Stimulated activated memory B cell treated with anti-CD40 and anti-IgM and Interleukin-4, amounts not matched to agents 10 μg/mL and 1 μg/mL and 100 μg/mL, for 72 hours (primary cell): ENCODE results near the gene SLC30A3.
"Not testable (repeated sequence)": the region's sequence is repeated elsewhere in the genome, so short reads cannot be mapped to it uniquely, and the experiment has no call there.

ENCODE experiments used
- ATAC-seq: fragments of 150-1000 bp; cut with Tn5 transposase; 2 replicates; pipeline ENCODE4 v1.10.0; 2021
- H3K27ac Mint-ChIP-seq: one replicate; pipeline ENCODE4 v1.8.0; 2022; ENCODE audit warnings: mild to moderate bottlenecking, mixed read lengths
- H3K27me3 Mint-ChIP-seq: one replicate; pipeline ENCODE4 v1.8.0; 2022; ENCODE audit warnings: mixed read lengths
- H3K36me3 Mint-ChIP-seq: one replicate; pipeline ENCODE4 v1.8.0; 2022; ENCODE audit warnings: mixed read lengths
- H3K4me1 Mint-ChIP-seq: one replicate; pipeline ENCODE4 v1.8.0; 2022; ENCODE audit warnings: mixed read lengths
- H3K4me3 Mint-ChIP-seq: one replicate; pipeline ENCODE4 v1.8.0; 2022; ENCODE audit warnings: mild to moderate bottlenecking, moderate library complexity, mixed read lengths
- H3K9me3 Mint-ChIP-seq: one replicate; pipeline ENCODE4 v1.8.0; 2022; ENCODE audit warnings: mixed read lengths

SLC30A3 gene

DNA sequence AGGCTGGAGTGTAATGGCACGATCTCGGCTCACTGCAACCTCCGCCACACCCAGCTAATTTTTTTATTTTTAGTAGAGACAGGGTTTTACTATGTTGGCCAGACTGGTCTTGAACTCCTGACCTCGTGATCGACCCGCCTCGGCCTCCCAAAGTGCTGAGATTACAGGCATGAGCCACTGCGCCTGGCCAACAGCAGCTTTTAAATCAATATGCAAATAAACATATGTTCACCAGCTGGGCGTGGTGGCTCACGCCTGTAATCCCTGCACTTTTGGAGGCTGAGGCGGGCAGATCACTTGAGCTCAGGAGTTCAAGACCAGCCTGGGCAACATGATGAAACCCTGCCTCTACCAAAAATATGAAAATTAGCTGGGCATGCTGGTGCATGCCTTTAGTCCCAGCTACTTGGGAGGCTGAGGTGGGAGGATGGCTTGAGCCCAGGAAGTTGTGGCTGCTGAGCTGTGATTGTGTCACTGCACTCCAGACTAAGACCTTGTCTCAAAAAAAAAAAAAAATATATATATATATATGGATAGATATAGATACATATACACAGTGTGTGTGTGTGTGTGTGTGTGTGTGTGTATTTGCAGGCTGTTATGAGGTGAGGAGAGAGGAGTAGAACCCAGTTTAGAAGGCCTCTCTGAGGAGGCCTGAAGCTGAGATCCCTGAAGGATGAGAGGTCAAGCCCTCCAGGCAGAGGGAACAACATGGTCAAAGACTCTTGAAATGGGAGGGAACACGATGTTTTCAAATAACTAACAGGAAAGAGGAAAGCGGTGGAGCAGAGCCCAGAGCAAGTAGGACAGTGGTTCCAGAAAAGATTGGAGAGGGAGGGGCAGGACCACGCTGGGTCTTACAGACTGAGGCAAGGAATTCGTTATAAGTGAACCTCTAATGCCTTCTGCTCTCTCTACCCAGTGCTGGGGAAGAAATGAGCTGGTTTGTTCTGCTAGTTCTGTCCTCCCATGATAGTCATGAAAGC is 10.0 kb upstream of the SLC30A3 start:
- not testable (repeated sequence) for H3K27ac Mint-ChIP-seq, ATAC-seq, H3K4me3 Mint-ChIP-seq, H3K4me1 Mint-ChIP-seq, H3K36me3 Mint-ChIP-seq, H3K9me3 Mint-ChIP-seq
- H3K27me3 Mint-ChIP-seq, result peaks cover 31% of the 10 kb centered on the region

DNA sequence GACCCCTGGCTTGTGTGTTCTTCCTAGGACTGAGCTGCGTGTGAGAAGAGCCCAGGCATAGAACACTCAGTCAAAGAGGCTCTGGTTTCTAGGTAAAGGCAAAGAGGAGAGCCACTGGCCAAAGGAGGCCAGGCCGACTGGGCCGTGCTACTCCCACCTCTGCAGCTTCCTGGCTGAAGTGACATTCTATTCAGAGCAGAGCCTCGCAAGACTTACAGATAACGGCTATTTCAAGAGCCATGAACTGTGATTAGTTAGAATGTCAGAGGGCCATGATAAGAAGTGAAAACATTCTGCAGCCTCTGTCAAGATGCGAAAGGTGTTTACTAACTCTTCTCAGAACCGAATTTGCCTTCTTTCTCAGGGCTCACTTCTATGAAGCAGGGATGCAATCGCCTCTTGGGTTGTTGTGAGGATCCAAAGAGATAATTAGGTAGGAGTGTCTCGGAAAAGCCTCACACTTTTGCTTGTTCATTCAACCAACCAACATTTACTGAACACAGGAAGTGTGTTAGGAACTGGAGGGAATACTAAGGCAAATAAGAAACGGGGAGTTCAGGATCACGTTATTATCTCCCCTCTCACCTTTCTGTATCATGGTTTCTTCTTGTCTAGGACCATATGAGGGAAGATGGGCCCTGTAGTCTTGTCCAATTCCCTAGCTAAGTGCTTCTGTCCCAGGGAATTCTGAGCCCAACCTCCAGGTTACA is 8.9 kb upstream of the SLC30A3 start:
- no peaks in the 10 kb centered on the region for H3K4me1 Mint-ChIP-seq
- H3K9me3 Mint-ChIP-seq, result no peaks in the 10 kb centered on the region
- H3K4me3 Mint-ChIP-seq, result no peak overlapping the region
- H3K36me3 Mint-ChIP-seq, result no peaks in the 10 kb centered on the region
- peaks cover 20% of the 10 kb centered on the region for H3K27me3 Mint-ChIP-seq
- no peak overlapping the region for H3K27ac Mint-ChIP-seq
- ATAC-seq, result no peak

DNA sequence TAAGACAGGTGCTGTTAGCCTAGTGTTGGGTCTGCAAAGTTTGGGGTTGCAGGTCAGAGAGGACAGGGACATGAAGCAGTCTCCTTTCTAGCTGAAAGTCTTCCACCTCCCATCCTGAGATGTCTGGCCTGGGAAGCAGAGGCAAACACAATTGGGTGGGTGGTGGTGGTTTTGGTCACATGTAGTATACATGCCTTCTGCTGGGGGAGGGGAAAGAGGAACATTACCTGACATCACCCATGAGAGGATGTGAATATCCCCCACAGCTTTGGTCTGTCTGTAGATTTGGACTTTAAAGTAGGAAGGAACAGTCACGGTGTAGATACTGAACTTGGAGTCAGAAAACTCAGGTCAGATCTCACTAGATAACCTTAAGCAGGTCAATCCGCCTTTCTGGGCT is 7.8 kb upstream of the SLC30A3 start:
- H3K27me3 Mint-ChIP-seq, result peaks cover 13% of the 10 kb centered on the region
- no peak overlapping the region for H3K27ac Mint-ChIP-seq
- ATAC-seq, result no peak
- H3K36me3 Mint-ChIP-seq, result no peaks in the 10 kb centered on the region
- H3K4me1 Mint-ChIP-seq, result no peaks in the 10 kb centered on the region
- H3K4me3 Mint-ChIP-seq, result no peak overlapping the region
- H3K9me3 Mint-ChIP-seq, result no peaks in the 10 kb centered on the region

DNA sequence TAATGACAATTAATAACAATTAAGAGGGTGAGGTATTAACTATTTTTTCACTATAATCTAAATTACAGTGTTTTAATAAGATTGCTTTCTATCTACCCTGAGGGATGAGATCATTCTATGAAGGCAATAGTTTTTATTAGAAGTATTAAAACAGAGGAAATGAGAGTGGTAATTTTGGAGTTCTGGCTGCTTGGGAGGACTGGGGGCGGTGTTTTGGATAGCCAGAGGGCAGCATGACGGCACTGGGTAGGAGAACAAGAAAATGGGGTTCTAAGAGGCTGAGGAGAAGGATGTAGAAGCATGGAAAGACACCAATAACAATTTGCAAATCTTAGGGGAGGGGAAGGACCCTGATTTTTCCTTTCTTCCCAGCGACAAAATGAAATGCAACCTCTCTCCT is 7.3 kb upstream of the SLC30A3 start:
- peaks cover 12% of the 10 kb centered on the region for H3K27me3 Mint-ChIP-seq
- H3K9me3 Mint-ChIP-seq, result no peaks in the 10 kb centered on the region
- no peak overlapping the region for H3K4me3 Mint-ChIP-seq
- no peak overlapping the region for H3K27ac Mint-ChIP-seq
- no peaks in the 10 kb centered on the region for H3K36me3 Mint-ChIP-seq
- no peaks in the 10 kb centered on the region for H3K4me1 Mint-ChIP-seq
- ATAC-seq, result no peak

GRCh38 chr2:27268296-27268695 is 5.4 kb upstream of the SLC30A3 start:
- ATAC-seq, H3K9me3 Mint-ChIP-seq, H3K36me3 Mint-ChIP-seq, H3K27ac Mint-ChIP-seq, H3K4me3 Mint-ChIP-seq: not testable (repeated sequence)
- H3K27me3 Mint-ChIP-seq, result peaks cover 16% of the 10 kb centered on the region
- H3K4me1 Mint-ChIP-seq, result peaks cover 16% of the 10 kb centered on the region

DNA sequence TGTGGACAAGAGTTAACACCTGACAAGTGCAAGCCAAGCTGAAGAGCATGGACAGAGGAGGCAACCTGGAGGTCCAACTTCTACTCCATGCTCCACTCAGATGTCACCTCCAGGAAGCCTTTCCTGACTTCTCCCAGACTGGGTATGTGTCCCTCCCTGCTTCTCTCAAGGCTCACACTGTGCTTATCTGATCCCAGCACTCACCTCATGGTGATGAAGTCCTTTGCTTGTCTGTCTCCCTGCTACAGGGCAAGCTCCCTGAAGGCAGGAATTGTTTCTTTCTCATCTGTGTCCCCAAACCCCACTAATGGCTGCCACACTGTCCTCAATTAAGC is 2.7 kb upstream of the SLC30A3 start:
- no peaks in the 10 kb centered on the region for H3K9me3 Mint-ChIP-seq
- H3K27ac Mint-ChIP-seq, result no peak overlapping the region
- no peak for ATAC-seq
- H3K4me3 Mint-ChIP-seq, result no peak overlapping the region
- H3K4me1 Mint-ChIP-seq, result peaks cover 31% of the 10 kb centered on the region
- no peaks in the 10 kb centered on the region for H3K36me3 Mint-ChIP-seq
- peaks cover 38% of the 10 kb centered on the region for H3K27me3 Mint-ChIP-seq

DNA sequence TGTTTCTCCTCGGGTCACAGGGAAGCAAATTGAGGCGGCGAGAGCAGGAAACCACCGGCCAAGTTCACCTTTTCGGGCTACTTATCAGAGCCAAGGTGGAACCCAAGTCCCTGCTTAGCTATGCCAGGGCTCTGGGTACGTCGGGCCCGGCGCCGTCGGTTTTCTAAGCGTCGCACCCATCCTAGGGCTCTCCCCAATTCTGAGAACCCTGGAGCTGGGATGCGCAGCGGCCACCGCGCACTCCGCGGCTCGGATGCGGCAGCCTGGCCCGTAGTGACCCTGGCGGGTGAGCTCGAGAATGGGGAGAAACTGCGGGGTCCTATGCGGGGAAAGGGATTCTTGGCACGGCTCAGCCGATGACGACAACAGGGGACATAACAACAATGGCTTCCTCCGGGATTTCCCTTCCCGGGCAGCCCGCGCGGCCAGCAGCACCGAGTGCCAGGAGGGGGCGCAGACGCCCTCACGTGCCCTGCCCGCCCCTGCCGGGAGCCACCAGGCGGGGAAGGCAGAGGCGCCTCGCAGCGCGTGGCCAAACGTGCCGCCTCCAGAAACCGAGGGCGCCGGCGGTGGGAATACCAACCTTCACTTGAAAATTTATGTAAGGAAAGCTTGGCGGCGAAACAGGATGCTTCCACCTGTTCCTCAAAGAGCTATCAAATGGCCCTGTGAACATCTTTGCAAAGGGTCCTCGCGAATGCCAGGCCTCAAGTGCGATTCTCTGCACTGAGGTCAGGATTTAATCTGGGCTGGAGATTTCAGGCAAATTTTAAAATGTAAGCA is 2.1 kb upstream of the SLC30A3 start:
- Mint-ChIP-seq H3K9me3 (no peaks in the 10 kb centered on the region), H3K4me3 (peak overlapping the region; percentile 66), H3K27ac (no peak overlapping the region), H3K36me3 (no peaks in the 10 kb centered on the region), H3K4me1 (peaks cover 31% of the 10 kb centered on the region), H3K27me3 (peaks cover 43% of the 10 kb centered on the region)
- ATAC-seq, result peak; percentile 69

GRCh38 chr2:27264253-27264752 is 1.5 kb upstream of the SLC30A3 start:
- peaks cover 31% of the 10 kb centered on the region for H3K4me1 Mint-ChIP-seq
- no peaks in the 10 kb centered on the region for H3K9me3 Mint-ChIP-seq
- H3K4me3 Mint-ChIP-seq, result peak overlapping the region; percentile 84
- H3K27me3 Mint-ChIP-seq, result peaks cover 50% of the 10 kb centered on the region
- no peak overlapping the region for H3K27ac Mint-ChIP-seq
- peak; percentile 47 for ATAC-seq
- H3K36me3 Mint-ChIP-seq, result no peaks in the 10 kb centered on the region

DNA sequence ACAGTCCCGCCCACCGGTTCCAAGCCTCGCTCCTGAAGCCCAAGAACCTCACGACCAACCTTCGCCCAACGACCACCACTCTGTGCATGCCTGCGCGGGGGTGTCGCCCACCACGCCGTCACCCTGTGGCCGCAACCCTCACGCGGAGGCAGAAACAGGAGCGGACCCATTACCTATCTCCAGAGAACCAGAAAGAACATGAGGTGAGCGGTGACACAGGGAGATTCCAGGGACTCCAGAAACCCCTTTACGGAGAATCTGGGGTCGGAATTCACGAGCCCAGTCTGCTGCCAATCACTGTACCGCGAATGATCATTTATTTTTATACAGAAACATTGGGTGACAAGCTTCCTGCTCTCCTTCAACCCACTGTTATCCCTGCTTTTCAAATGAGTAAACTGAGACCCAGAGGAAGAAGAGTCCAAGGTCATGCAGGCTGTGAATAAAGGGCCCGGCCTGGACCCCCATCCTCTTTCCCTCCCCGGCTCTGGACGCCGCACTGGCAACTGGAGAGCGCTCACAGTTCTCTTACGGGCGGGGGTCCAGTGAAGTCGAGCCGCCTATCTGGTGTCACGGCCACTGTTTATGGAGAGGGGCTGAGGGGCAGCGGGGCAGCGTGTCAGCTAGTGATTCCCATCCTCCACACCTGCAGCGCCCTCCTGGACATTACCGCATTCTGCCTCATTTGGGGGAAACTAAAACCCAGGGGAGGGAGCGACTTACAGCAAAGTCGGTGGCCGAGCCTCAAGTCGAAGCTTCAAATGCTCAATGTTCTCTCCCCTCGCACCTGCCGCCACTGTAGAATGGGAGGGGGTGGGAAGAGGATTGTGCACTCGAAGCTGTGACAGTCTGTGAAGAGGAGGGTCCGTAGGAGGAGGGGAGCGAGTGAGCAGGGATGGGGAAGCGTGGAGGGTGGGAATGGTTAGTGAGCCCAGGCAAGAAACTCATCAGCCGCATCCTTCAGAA is 723 bp upstream of the SLC30A3 start:
- H3K27me3 Mint-ChIP-seq, result peaks cover 55% of the 10 kb centered on the region
- H3K4me1 Mint-ChIP-seq, result peaks cover 31% of the 10 kb centered on the region
- no peak for ATAC-seq
- peak overlapping the region; percentile 5 for H3K27ac Mint-ChIP-seq
- H3K36me3 Mint-ChIP-seq, result no peaks in the 10 kb centered on the region
- peak overlapping the region; percentile 84 for H3K4me3 Mint-ChIP-seq
- H3K9me3 Mint-ChIP-seq, result no peaks in the 10 kb centered on the region

DNA sequence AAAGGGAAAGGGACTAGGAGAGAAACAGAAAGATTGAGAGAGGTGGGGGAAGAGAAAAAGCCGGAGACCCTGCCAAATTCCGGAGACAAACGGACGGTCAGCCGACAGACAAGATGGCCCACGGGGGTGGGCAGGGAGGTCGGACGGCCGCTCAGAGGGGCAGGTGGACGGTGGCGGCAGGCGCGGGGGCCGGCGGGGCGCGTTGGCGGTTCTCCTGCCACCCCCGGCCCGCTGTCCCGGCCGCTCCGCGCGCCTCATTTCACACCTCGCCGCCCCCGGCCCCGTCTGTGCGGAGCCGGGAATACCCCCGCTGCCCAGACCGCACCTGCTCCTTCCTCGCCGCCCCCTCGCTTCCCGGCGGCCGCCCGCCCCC is 935 bp downstream of the SLC30A3 start:
- H3K4me3 Mint-ChIP-seq, result peak overlapping the region; percentile 75
- H3K36me3 Mint-ChIP-seq, result no peaks in the 10 kb centered on the region
- H3K27me3 Mint-ChIP-seq, result peaks cover 71% of the 10 kb centered on the region
- H3K9me3 Mint-ChIP-seq, result no peaks in the 10 kb centered on the region
- ATAC-seq, result no peak
- H3K4me1 Mint-ChIP-seq, result peaks cover 31% of the 10 kb centered on the region
- H3K27ac Mint-ChIP-seq, result no peak overlapping the region

- no peaks in the 10 kb centered on the region for H3K9me3 Mint-ChIP-seq
- H3K4me1 Mint-ChIP-seq, result peaks cover 31% of the 10 kb centered on the region
- H3K36me3 Mint-ChIP-seq, result no peaks in the 10 kb centered on the region
- peak overlapping the region; percentile 75 for H3K4me3 Mint-ChIP-seq
- ATAC-seq, result no peak
- no peak overlapping the region for H3K27ac Mint-ChIP-seq
- H3K27me3 Mint-ChIP-seq, result peaks cover 76% of the 10 kb centered on the region
Measured at GRCh38 chr2:27261241-27261925, 1.5 kb downstream of the SLC30A3 start.

DNA sequence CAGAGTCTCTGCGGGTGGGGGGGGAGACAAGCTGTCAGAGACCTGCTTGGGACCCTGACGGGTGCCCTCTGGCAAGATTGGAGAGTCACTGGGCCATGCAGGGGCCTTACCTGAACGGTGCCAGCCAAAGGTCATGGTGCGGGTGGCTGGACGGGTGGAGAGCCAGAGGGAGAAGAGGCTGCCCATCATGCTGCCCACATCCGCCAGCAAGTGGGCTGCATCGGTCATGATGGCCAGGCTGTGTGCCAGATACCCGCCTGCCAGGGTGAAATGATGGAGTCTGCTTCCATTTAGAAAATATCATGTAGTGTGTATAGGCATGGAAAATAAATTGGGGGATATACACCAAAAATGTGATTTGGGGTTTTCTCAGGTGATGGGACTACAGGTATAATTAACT is 4.8 kb downstream of the SLC30A3 start:
- H3K4me1 Mint-ChIP-seq, result peaks cover 13% of the 10 kb centered on the region
- ATAC-seq, result no peak
- no peaks in the 10 kb centered on the region for H3K36me3 Mint-ChIP-seq
- no peak overlapping the region for H3K27ac Mint-ChIP-seq
- H3K27me3 Mint-ChIP-seq, result peaks cover 81% of the 10 kb centered on the region
- no peak overlapping the region for H3K4me3 Mint-ChIP-seq
- no peaks in the 10 kb centered on the region for H3K9me3 Mint-ChIP-seq

- Mint-ChIP-seq H3K36me3 (no peaks in the 10 kb centered on the region), H3K4me1 (peaks cover 11% of the 10 kb centered on the region), H3K27me3 (peaks cover 77% of the 10 kb centered on the region), H3K9me3 (no peaks in the 10 kb centered on the region), H3K4me3 (no peak overlapping the region), H3K27ac (no peak overlapping the region)
- no peak for ATAC-seq
Measured at GRCh38 chr2:27256855-27257454, 5.9 kb downstream of the SLC30A3 start.
